HK-2 (cell line): Measurements from ENCODE around the gene BCAS3.
"Not testable (repeated sequence)": the region's sequence is repeated elsewhere in the genome, so short reads cannot be mapped to it uniquely, and the experiment has no call there.

ENCODE experiments used
- DNase-seq: peaks from one replicate; pipeline ENCODE4 v3.0.0-alpha.2; 2018; ENCODE audit not compliant: unreplicated experiment

BCAS3 gene

GRCh38 chr17:61127960-61128359, 450.3 kb downstream of the BCAS3 start:
- DNase-seq: no peak

- DNase-seq: no peak
These were observed 451.0 kb downstream of the BCAS3 start for GRCh38 chr17:61128661-61129115.

- no peak for DNase-seq
These were observed 451.9 kb downstream of the BCAS3 start for GRCh38 chr17:61129267-61130254.

- no peak for DNase-seq
These were observed 452.7 kb downstream of the BCAS3 start for GRCh38 chr17:61130330-61130729.

GRCh38 chr17:61131585-61131984, 453.9 kb downstream of the BCAS3 start:
- DNase-seq: no peak

GRCh38 chr17:61132524-61132923, 454.9 kb downstream of the BCAS3 start:
- DNase-seq: no peak

GRCh38 chr17:61133853-61134252, 456.2 kb downstream of the BCAS3 start:
- DNase-seq: no peak

- DNase-seq: no peak
These were observed 457.0 kb downstream of the BCAS3 start for GRCh38 chr17:61134551-61135235.

GRCh38 chr17:61135782-61136181, 458.1 kb downstream of the BCAS3 start:
- DNase-seq: no peak

- DNase-seq: no peak
These were observed 458.6 kb downstream of the BCAS3 start for GRCh38 chr17:61136296-61136695.

- DNase-seq: no peak
These were observed 461.6 kb downstream of the BCAS3 start for GRCh38 chr17:61139219-61139618.

- DNase-seq: no peak
These were observed 462.6 kb downstream of the BCAS3 start for GRCh38 chr17:61140081-61140786.

- DNase-seq: no peak
These were observed 465.4 kb downstream of the BCAS3 start for GRCh38 chr17:61143026-61143425.

- no peak for DNase-seq
These were observed 466.5 kb downstream of the BCAS3 start for GRCh38 chr17:61144137-61144536.

- DNase-seq: no peak
These were observed 467.2 kb downstream of the BCAS3 start for GRCh38 chr17:61144617-61145564.

- DNase-seq: not testable (repeated sequence)
These were observed 469.2 kb downstream of the BCAS3 start for GRCh38 chr17:61146833-61147232.

- DNase-seq: no peak
These were observed 471.6 kb downstream of the BCAS3 start for GRCh38 chr17:61149106-61149825.

GRCh38 chr17:61149862-61150362, 472.3 kb downstream of the BCAS3 start:
- DNase-seq: no peak

- DNase-seq: no peak
These were observed 473.1 kb downstream of the BCAS3 start for GRCh38 chr17:61150686-61151299.

- no peak for DNase-seq
These were observed 475.2 kb downstream of the BCAS3 start for GRCh38 chr17:61152898-61153297.
